Spinal cord (tissue), 10 donors: ENCODE results near the gene CMAS. TPM values are rescaled to one million over a fixed set of nuclear protein-coding genes. Genes with fewer than 3 reads are reported as not detected.
"Not testable (repeated sequence)": the region's sequence is repeated elsewhere in the genome, so short reads cannot be mapped to it uniquely, and the experiment has no call there.

Experiments
- DNase-seq, 6 donors: peaks; one replicate each; pipeline versions ENCODE4 v3.0.0 to v3.0.0-alpha.2; 2013 to 2015; ENCODE audit warnings: low spot score in 6 of 6, low read depth in 4 of 6
- H3K27ac ChIP-seq: one replicate; pipeline ENCODE4 v1.5.1; 2013; ENCODE audit warnings: low read depth, low read length, control low read depth
- H3K27me3 ChIP-seq: one replicate; pipeline ENCODE4 v1.6.1; 2013; ENCODE audit warnings: low read length; ENCODE audit not compliant: control insufficient read depth, insufficient read depth
- H3K36me3 ChIP-seq: one replicate; pipeline ENCODE4 v1.6.1; 2013; ENCODE audit warnings: low read length; ENCODE audit not compliant: control insufficient read depth, insufficient read depth
- H3K4me1 ChIP-seq: one replicate; pipeline ENCODE4 v1.6.1; 2013; ENCODE audit warnings: low read length; ENCODE audit not compliant: control insufficient read depth, insufficient read depth
- H3K4me3 ChIP-seq: one replicate; pipeline ENCODE4 v1.5.1; 2013; ENCODE audit warnings: low read depth, low read length, control low read depth
- H3K9me3 ChIP-seq: one replicate; pipeline ENCODE4 v1.6.1; 2013; ENCODE audit warnings: low read length; ENCODE audit not compliant: control insufficient read depth, insufficient read depth
- WGBS: methylation state at CpG from one replicate; pipeline ENCODE4 v1.1.5; 2013; ENCODE audit warnings: missing lambda C conversion rate; ENCODE audit not compliant: insufficient coverage; 5-methylcytosine and 5-hydroxymethylcytosine counted together
- polyA plus RNA-seq, 2 donors: library from polyadenylated mRNA; unstranded; fragments of 120-200 nt; gene quantifications; one replicate each; pipeline ENCODE4 v1.2.1, GENCODE V29; 2013; ENCODE audit not compliant: insufficient read length in 2 of 2
- total RNA-seq, 2 donors: library from RNA; depleted of rRNA in 1 of 2; stranded (reverse); fragments of 120-200 nt in 1 of 2; fragments of >200 nt in 1 of 2; gene quantifications; one replicate each; pipeline versions ENCODE4 v1.2.3 to v1.2.4, GENCODE V29; 2013 to 2014
- donor health status: healthy.

Gene CMAS
- total and polyA plus RNA-seq, 4 donors, result 35.6 to 82.4 (median 69.7) TPM

GRCh38 chr12:22059976-22060647, 14.1 kb downstream of the CMAS start:
- Histone ChIP-seq H3K27ac (no peak overlapping the region), H3K36me3 (peaks cover 7% of the 10 kb centered on the region), H3K9me3 (no peaks in the 10 kb centered on the region), H3K4me1 (no peaks in the 10 kb centered on the region), H3K27me3 (no peaks in the 10 kb centered on the region), H3K4me3 (no peak overlapping the region)
- no peak for DNase-seq
- WGBS, result no CpG with 5 or more reads among the region's 2 CpGs

GRCh38 chr12:22064968-22065367, 18.9 kb downstream of the CMAS start:
- Histone ChIP-seq H3K27me3 (no peaks in the 10 kb centered on the region), H3K4me3 (no peak overlapping the region), H3K9me3 (no peaks in the 10 kb centered on the region), H3K27ac (no peak overlapping the region), H3K4me1 (no peaks in the 10 kb centered on the region), H3K36me3 (no peaks in the 10 kb centered on the region)
- DNase-seq, result no peak
- WGBS, result 100% methylated on average over 1 of the region's 4 CpGs

GRCh38 chr12:22066310-22066709, 20.3 kb downstream of the CMAS start:
- no peaks in the 10 kb centered on the region for H3K4me1 ChIP-seq
- no peaks in the 10 kb centered on the region for H3K36me3 ChIP-seq
- no peak overlapping the region for H3K27ac ChIP-seq
- H3K9me3 ChIP-seq, result no peaks in the 10 kb centered on the region
- 100% methylated on average over 1 of the region's 2 CpGs for WGBS
- H3K27me3 ChIP-seq, result no peaks in the 10 kb centered on the region
- no peak overlapping the region for H3K4me3 ChIP-seq
- DNase-seq, result no peak

GRCh38 chr12:22069851-22070250, 23.8 kb downstream of the CMAS start:
- Histone ChIP-seq H3K4me1 (no peaks in the 10 kb centered on the region), H3K9me3 (no peaks in the 10 kb centered on the region), H3K36me3 (no peaks in the 10 kb centered on the region), H3K27ac (no peak overlapping the region), H3K27me3 (no peaks in the 10 kb centered on the region), H3K4me3 (no peak overlapping the region)
- WGBS, result no CpG with 5 or more reads among the region's 1 CpG
- DNase-seq, result no peak

GRCh38 chr12:22082190-22082701, 36.2 kb downstream of the CMAS start:
- H3K36me3 ChIP-seq, result no peaks in the 10 kb centered on the region
- no peak for DNase-seq
- no peak overlapping the region for H3K27ac ChIP-seq
- no peaks in the 10 kb centered on the region for H3K9me3 ChIP-seq
- no peaks in the 10 kb centered on the region for H3K4me1 ChIP-seq
- H3K4me3 ChIP-seq, result no peak overlapping the region
- H3K27me3 ChIP-seq, result no peaks in the 10 kb centered on the region
- 87% methylated on average over 9 of the region's 10 CpGs for WGBS

GRCh38 chr12:22083167-22083566, 37.1 kb downstream of the CMAS start:
- no peak overlapping the region for H3K27ac ChIP-seq
- no peaks in the 10 kb centered on the region for H3K36me3 ChIP-seq
- no peak overlapping the region for H3K4me3 ChIP-seq
- H3K27me3 ChIP-seq, result no peaks in the 10 kb centered on the region
- no peaks in the 10 kb centered on the region for H3K4me1 ChIP-seq
- H3K9me3 ChIP-seq, result no peaks in the 10 kb centered on the region
- peak; percentile 26 to 92 (median 48) for DNase-seq

- H3K27ac ChIP-seq, result no peak overlapping the region
- DNase-seq, result no peak
- H3K4me3 ChIP-seq, result no peak overlapping the region
- H3K36me3 ChIP-seq, result no peaks in the 10 kb centered on the region
- 0% methylated on average over 1 of the region's 1 CpG for WGBS
- no peaks in the 10 kb centered on the region for H3K4me1 ChIP-seq
- no peaks in the 10 kb centered on the region for H3K27me3 ChIP-seq
- H3K9me3 ChIP-seq, result no peaks in the 10 kb centered on the region
Measured at GRCh38 chr12:22084852-22085251, 38.8 kb downstream of the CMAS start.

- Histone ChIP-seq H3K27me3 (no peaks in the 10 kb centered on the region), H3K9me3 (no peaks in the 10 kb centered on the region), H3K4me3 (no peak overlapping the region), H3K4me1 (no peaks in the 10 kb centered on the region), H3K36me3 (no peaks in the 10 kb centered on the region), H3K27ac (no peak overlapping the region)
- no peak for DNase-seq
- no CpG with 5 or more reads among the region's 2 CpGs for WGBS
Measured at GRCh38 chr12:22088886-22089285, 42.9 kb downstream of the CMAS start.

GRCh38 chr12:22089486-22089885, 43.5 kb downstream of the CMAS start:
- no peaks in the 10 kb centered on the region for H3K4me1 ChIP-seq
- DNase-seq, result no peak
- H3K4me3 ChIP-seq, result no peak overlapping the region
- H3K9me3 ChIP-seq, result no peaks in the 10 kb centered on the region
- no CpG with 5 or more reads among the region's 2 CpGs for WGBS
- H3K36me3 ChIP-seq, result no peaks in the 10 kb centered on the region
- H3K27ac ChIP-seq, result no peak overlapping the region
- H3K27me3 ChIP-seq, result no peaks in the 10 kb centered on the region

GRCh38 chr12:22099062-22099461, 53.0 kb downstream of the CMAS start:
- H3K4me1 ChIP-seq, result peaks cover 13% of the 10 kb centered on the region
- not testable (repeated sequence) for H3K9me3 ChIP-seq, H3K4me3 ChIP-seq, H3K36me3 ChIP-seq, H3K27ac ChIP-seq, H3K27me3 ChIP-seq, DNase-seq
- 100% methylated on average over 1 of the region's 2 CpGs for WGBS
